DND-41 (cell line): ENCODE results near the gene TBC1D22A.

Source experiments
- ATAC-seq: fragments of 200-7000 bp; cut with Tn5 transposase; 3 replicates; pipeline ENCODE4 v1.9.1; 2021; ENCODE audit warnings: low read depth; ENCODE audit not compliant: insufficient read depth
- DNase-seq: peaks from one replicate; pipeline ENCODE4 v3.0.0-alpha.2; 2020
- H2AFZ ChIP-seq: 2 replicates; pipeline ENCODE4 v1.6.0; 2012; ENCODE audit warnings: low read depth, low read length
- H3K27ac ChIP-seq: 2 replicates; pipeline ENCODE4 v1.5.1; 2012; ENCODE audit warnings: low read length, inconsistent platforms
- H3K27me3 ChIP-seq: fragments of 200-600 bp; sonication (generic); 2 replicates; pipeline ENCODE4 v1.6.0; 2012; ENCODE audit warnings: low read length, mild to moderate bottlenecking, inconsistent platforms; ENCODE audit not compliant: insufficient read depth, poor library complexity
- H3K36me3 ChIP-seq: 2 replicates; pipeline ENCODE4 v1.5.1; 2012; ENCODE audit warnings: low read length, inconsistent platforms; ENCODE audit not compliant: insufficient read depth
- H3K4me1 ChIP-seq: 2 replicates; pipeline ENCODE4 v1.5.1; 2012; ENCODE audit warnings: mild to moderate bottlenecking, low read length; ENCODE audit not compliant: insufficient read depth
- H3K4me2 ChIP-seq: 2 replicates; pipeline ENCODE4 v1.6.0; 2012; ENCODE audit warnings: mild to moderate bottlenecking, moderate library complexity, low read length, inconsistent platforms; ENCODE audit not compliant: insufficient read depth
- H3K4me3 ChIP-seq, 2 experiments: fragments of 200-600 bp in 1 of 2; shearing (Covaris generic) in 1 of 2; 2 replicates each; pipeline ENCODE4 v1.5.1; 2012 to 2016; ENCODE audit warnings: inconsistent platforms in 2 of 2, low read length in 2 of 2, mild to moderate bottlenecking in 2 of 2, low read depth in 1 of 2, moderate library complexity in 1 of 2
- H3K79me2 ChIP-seq: 2 replicates; pipeline ENCODE4 v1.6.0; 2012; ENCODE audit warnings: low read length, inconsistent platforms; ENCODE audit not compliant: insufficient read depth
- H3K9ac ChIP-seq: 2 replicates; pipeline ENCODE4 v1.6.0; 2012; ENCODE audit warnings: low read depth, mild to moderate bottlenecking, inconsistent platforms, low read length, moderate library complexity
- H3K9me3 ChIP-seq: 2 replicates; pipeline ENCODE4 v1.5.1; 2012; ENCODE audit warnings: low read length, moderate library complexity, mild to moderate bottlenecking, inconsistent platforms; ENCODE audit not compliant: insufficient read depth, severe bottlenecking
- H4K20me1 ChIP-seq: 2 replicates; pipeline ENCODE4 v1.6.0; 2012; ENCODE audit warnings: low read length; ENCODE audit not compliant: insufficient read depth
- EZH2 ChIP-seq: IDR thresholded peaks from 3 replicates; pipeline ENCODE4 v1.6.1; 2012; ENCODE audit warnings: borderline replicate concordance, low read depth, mild to moderate bottlenecking, moderate library complexity, low read length, inconsistent platforms; ENCODE audit not compliant: severe bottlenecking
- TF ChIP-seq, protein P1 (sequence below): IDR thresholded peaks from 2 replicates; pipeline ENCODE4 v1.5.1; 2012; ENCODE audit warnings: borderline replicate concordance, low read length, moderate library complexity, mild to moderate bottlenecking; ENCODE audit not compliant: poor library complexity, severe bottlenecking; ENCODE audit errors: extremely low read depth

The TBC1D22A gene

DNA sequence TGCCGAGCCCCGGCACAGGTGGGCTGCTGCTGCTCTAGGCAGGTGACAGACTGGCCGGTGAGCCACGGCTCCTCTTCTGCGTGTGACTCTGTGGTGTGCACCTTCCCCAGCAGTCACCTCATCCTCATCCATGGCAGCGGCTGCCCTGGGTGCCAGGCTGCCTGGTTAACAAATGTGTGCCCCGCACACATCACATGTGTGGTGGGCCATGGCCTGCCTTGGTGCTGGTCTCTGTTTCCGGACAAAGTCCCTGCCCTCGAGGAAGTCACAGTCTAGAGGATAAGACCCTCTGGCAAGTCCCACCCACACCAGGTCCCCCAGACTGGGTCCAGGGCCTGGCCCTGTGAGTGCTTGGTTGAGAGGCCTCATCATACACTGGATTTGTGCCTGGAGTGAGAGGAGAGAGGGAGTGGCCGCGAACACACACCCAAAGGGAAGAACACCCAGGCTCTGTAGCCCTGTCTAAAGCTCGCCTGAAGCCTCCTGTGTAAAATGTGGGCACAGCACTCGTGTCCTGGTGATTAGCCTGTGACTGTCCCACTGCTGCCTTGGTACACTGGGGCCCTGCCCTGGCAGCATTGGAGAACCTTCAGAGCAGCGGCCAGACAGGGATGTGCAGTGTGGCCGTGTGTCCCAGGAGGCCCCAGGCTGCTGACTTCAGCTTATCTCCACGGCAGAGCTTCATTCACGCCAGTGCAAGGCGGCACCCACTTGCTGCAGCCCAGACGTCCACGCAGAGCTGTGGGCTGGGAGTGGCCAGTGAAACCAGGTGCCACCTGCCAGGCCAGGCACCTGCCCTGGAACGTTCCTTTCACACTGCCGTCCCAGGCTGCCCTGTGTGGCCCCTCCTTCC, 269.9 kb downstream of the TBC1D22A start:
- no peak overlapping the region for H3K4me2 ChIP-seq
- DNase-seq: no peak
- no peak for TF ChIP-seq EZH2
- TF ChIP-seq, protein P1, sequence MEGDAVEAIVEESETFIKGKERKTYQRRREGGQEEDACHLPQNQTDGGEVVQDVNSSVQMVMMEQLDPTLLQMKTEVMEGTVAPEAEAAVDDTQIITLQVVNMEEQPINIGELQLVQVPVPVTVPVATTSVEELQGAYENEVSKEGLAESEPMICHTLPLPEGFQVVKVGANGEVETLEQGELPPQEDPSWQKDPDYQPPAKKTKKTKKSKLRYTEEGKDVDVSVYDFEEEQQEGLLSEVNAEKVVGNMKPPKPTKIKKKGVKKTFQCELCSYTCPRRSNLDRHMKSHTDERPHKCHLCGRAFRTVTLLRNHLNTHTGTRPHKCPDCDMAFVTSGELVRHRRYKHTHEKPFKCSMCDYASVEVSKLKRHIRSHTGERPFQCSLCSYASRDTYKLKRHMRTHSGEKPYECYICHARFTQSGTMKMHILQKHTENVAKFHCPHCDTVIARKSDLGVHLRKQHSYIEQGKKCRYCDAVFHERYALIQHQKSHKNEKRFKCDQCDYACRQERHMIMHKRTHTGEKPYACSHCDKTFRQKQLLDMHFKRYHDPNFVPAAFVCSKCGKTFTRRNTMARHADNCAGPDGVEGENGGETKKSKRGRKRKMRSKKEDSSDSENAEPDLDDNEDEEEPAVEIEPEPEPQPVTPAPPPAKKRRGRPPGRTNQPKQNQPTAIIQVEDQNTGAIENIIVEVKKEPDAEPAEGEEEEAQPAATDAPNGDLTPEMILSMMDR: no peak
- H4K20me1 ChIP-seq: peaks cover 31% of the 10 kb centered on the region
- ATAC-seq: no peak
- no peaks in the 10 kb centered on the region for H3K27me3 ChIP-seq
- H3K9ac ChIP-seq: no peak overlapping the region
- peaks cover 9% of the 10 kb centered on the region; the same call in 1 of the 2 replicates for H3K36me3 ChIP-seq
- H3K9me3 ChIP-seq: no peaks in the 10 kb centered on the region
- H3K4me3 ChIP-seq: no peak overlapping the region
- H2AFZ ChIP-seq: no peak overlapping the region
- H3K27ac ChIP-seq: no peak overlapping the region
- H3K79me2 ChIP-seq: no peaks in the 10 kb centered on the region; the same call in 1 of the 2 replicates
- H3K4me1 ChIP-seq: no peaks in the 10 kb centered on the region

GRCh38 chr22:47032956-47033647, 270.7 kb downstream of the TBC1D22A start:
- H3K27me3 ChIP-seq: no peaks in the 10 kb centered on the region
- H4K20me1 ChIP-seq: peaks cover 31% of the 10 kb centered on the region
- no peak overlapping the region for H3K9ac ChIP-seq
- ATAC-seq (no peak), DNase-seq (no peak)
- H3K4me2 ChIP-seq: no peak overlapping the region
- no peaks in the 10 kb centered on the region for H3K4me1 ChIP-seq
- no peak overlapping the region for H3K27ac ChIP-seq
- peaks cover 10% of the 10 kb centered on the region; the same call in 1 of the 2 replicates for H3K36me3 ChIP-seq
- no peak overlapping the region for H3K4me3 ChIP-seq
- H3K9me3 ChIP-seq: no peaks in the 10 kb centered on the region
- no peak for TF ChIP-seq EZH2
- TF ChIP-seq, protein P1: no peak
- H2AFZ ChIP-seq: no peak overlapping the region
- no peaks in the 10 kb centered on the region; the same call in 1 of the 2 replicates for H3K79me2 ChIP-seq

DNA sequence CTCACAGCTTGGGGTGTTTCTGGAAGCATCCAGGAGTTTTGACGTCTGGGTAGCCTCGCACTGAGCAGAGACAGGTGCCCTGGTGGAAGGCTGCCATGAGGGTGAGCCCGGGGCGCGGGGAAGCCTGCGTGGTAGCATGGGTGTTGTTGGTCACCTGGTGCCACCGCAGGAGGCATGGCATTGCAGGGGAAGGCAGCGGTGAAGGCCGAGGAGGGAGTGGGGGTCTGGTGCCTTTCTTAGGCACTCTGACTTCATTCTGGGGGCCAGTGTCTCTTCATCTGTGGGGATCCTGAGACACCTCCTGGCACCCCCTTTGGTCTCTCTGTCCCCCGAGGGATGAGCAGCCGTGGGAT, 271.2 kb downstream of the TBC1D22A start:
- no peaks in the 10 kb centered on the region for H3K4me1 ChIP-seq
- no peaks in the 10 kb centered on the region; the same call in 1 of the 2 replicates for H3K79me2 ChIP-seq
- no peaks in the 10 kb centered on the region for H3K9me3 ChIP-seq
- no peak overlapping the region for H3K9ac ChIP-seq
- no peaks in the 10 kb centered on the region for H3K27me3 ChIP-seq
- no peak for TF ChIP-seq EZH2
- TF ChIP-seq, protein P1: no peak
- no peak for DNase-seq
- no peak overlapping the region for H3K4me2 ChIP-seq
- peaks cover 12% of the 10 kb centered on the region; the same call in 1 of the 2 replicates for H3K36me3 ChIP-seq
- peaks cover 31% of the 10 kb centered on the region for H4K20me1 ChIP-seq
- H2AFZ ChIP-seq: no peak overlapping the region
- ATAC-seq: no peak
- H3K4me3 ChIP-seq: no peak overlapping the region
- no peak overlapping the region for H3K27ac ChIP-seq
